ENCODE data around the gene PDE3B. TPM values are rescaled to one million over a fixed set of nuclear protein-coding genes. Genes with fewer than 3 reads are reported as not detected.

The PDE3B gene
- polyA plus RNA-seq, 1 of the 3 experiments (the other 2 are of a cell fraction) = 0.26 TPM

GRCh38 chr11:14821031-14821430, 177.4 kb downstream of the PDE3B start:
- Histone ChIP-seq H2AFZ (ENCODE audit: low read depth) (no peak overlapping the region), H3K27me3 (ENCODE audit: insufficient read depth) (no peaks in the 10 kb centered on the region), H3K36me3 (replicated peaks in 1 of 2; ENCODE audit: control insufficient read depth in 1 of 2, insufficient read depth in 2 of 2, low read length in 1 of 2) (no peaks in the 10 kb centered on the region), H3K4me3 (ENCODE audit: low read depth in 2 of 2, low read length in 1 of 2) (no peak overlapping the region), H3K9me2 (no peaks in the 10 kb centered on the region), H3K9me3 (no peaks in the 10 kb centered on the region), H3K4me2 (no peak overlapping the region), H3K27ac (ENCODE audit: low read depth in 2 of 2, low read length in 1 of 2) (no peak overlapping the region), H3K4me1 (ENCODE audit: control insufficient read depth in 1 of 2, insufficient read depth in 2 of 2, low read depth in 1 of 2, low read length in 1 of 2) (no peaks in the 10 kb centered on the region), H3F3A (replicated peaks; ENCODE audit: insufficient read depth) (no peaks in the 10 kb centered on the region), H4K20me1 (ENCODE audit: insufficient read depth) (no peaks in the 10 kb centered on the region), H3K9ac (no peak overlapping the region), H3K79me2 (ENCODE audit: insufficient read depth) (no peaks in the 10 kb centered on the region)
- DNase-seq = no peak
- CTCF ChIA-PET = no interaction called here
- POLR2A ChIA-PET = no interaction called here
- no peak for TF ChIP-seq CTCF (IDR thresholded peaks at IDR 0.05)
- no peak for TF ChIP-seq TCF12 (IDR thresholded peaks at IDR 0.05)
- TF ChIP-seq USF1 (IDR thresholded peaks at IDR 0.05; ENCODE audit: borderline replicate concordance, low read depth) = no peak
- TF ChIP-seq FOSL2 (IDR thresholded peaks at IDR 0.05; ENCODE audit: borderline replicate concordance, low read depth) = no peak
- no peak for TF ChIP-seq SIN3A (IDR thresholded peaks at IDR 0.05; ENCODE audit: borderline replicate concordance, low read depth, low read length)
- TF ChIP-seq RAD21 (IDR thresholded peaks at IDR 0.05; ENCODE audit: low read length) = no peak

- no peaks in the 10 kb centered on the region for H3K9me3 ChIP-seq
- WGBS (ENCODE audit: low lambda C conversion rate) = 33% methylated on average over 2 of the region's 2 CpGs
- H3K36me3 ChIP-seq (replicated peaks in 1 of 2; ENCODE audit: control insufficient read depth in 1 of 2, insufficient read depth in 2 of 2, low read length in 1 of 2) = no peaks in the 10 kb centered on the region
- no peak overlapping the region for H2AFZ ChIP-seq (ENCODE audit: low read depth)
- POLR2A ChIA-PET = no interaction called here
- no peak overlapping the region for H3K27ac ChIP-seq (ENCODE audit: low read depth in 2 of 2, low read length in 1 of 2)
- no peak for TF ChIP-seq RAD21 (IDR thresholded peaks at IDR 0.05; ENCODE audit: low read length)
- TF ChIP-seq MAX (IDR thresholded peaks at IDR 0.05; ENCODE audit: low read depth) = no peak
- TF ChIP-seq NRF1 (IDR thresholded peaks at IDR 0.05; ENCODE audit: low read depth, low read length) = no peak
- TF ChIP-seq POLR2AphosphoS5 (IDR thresholded peaks at IDR 0.05; ENCODE audit: low read depth, low read length) = no peak
- no peak for TF ChIP-seq GABPA (IDR thresholded peaks at IDR 0.05; ENCODE audit: low read depth)
- TF ChIP-seq TEAD4 (IDR thresholded peaks at IDR 0.05; ENCODE audit: borderline replicate concordance, insufficient read depth) = no peak
- no peak for TF ChIP-seq IRF3 (IDR thresholded peaks at IDR 0.05; ENCODE audit: low read depth, low read length)
- TF ChIP-seq TAF1 (IDR thresholded peaks at IDR 0.05; ENCODE audit: borderline replicate concordance, low read depth, low read length) = no peak
- no peak for TF ChIP-seq FOXJ3 (CRISPR knock-in tag; IDR thresholded peaks at IDR 0.05)
- TF ChIP-seq EZH2phosphoT487 (IDR thresholded peaks at IDR 0.05; ENCODE audit: borderline replicate concordance, low read depth) = no peak
- no peak for TF ChIP-seq RXRA (IDR thresholded peaks at IDR 0.05; ENCODE audit: borderline replicate concordance, low read depth)
- H3K9ac ChIP-seq = no peak overlapping the region
- no peaks in the 10 kb centered on the region for H3K27me3 ChIP-seq (ENCODE audit: insufficient read depth)
- no peaks in the 10 kb centered on the region for H3K4me1 ChIP-seq (ENCODE audit: control insufficient read depth in 1 of 2, insufficient read depth in 2 of 2, low read depth in 1 of 2, low read length in 1 of 2)
- DNase-seq = no peak
- no peaks in the 10 kb centered on the region for H3K79me2 ChIP-seq (ENCODE audit: insufficient read depth)
- CTCF ChIA-PET = interaction anchor here (1.3 kb wide), 1 partner anchor 82 kb away, joined by 4 read pairs; no protein-coding TSS in a partner anchor
- H3F3A ChIP-seq (replicated peaks; ENCODE audit: insufficient read depth) = no peaks in the 10 kb centered on the region
- no peaks in the 10 kb centered on the region for H4K20me1 ChIP-seq (ENCODE audit: insufficient read depth)
- no peaks in the 10 kb centered on the region for H3K9me2 ChIP-seq
- no peak overlapping the region for H3K4me3 ChIP-seq (ENCODE audit: low read depth in 2 of 2, low read length in 1 of 2)
- H3K4me2 ChIP-seq = no peak overlapping the region
Observed at GRCh38 chr11:14826600-14826999, 183.0 kb downstream of the PDE3B start.

Measured in SK-N-SH (cell line).